ENCODE data around the gene DNAH11. TPM values are rescaled to one million over a fixed set of nuclear protein-coding genes. Genes with fewer than 3 reads are reported as not detected.

Gene DNAH11
- total and polyA plus RNA-seq, 9 of the 15 experiments (the other 6 are each of a cell fraction or from before 2014, with no cell fraction given): under 0.01 TPM; not detected in 7

- intact Hi-C loops (cut with micrococcal nuclease): no loop called here
- in situ Hi-C loops (cut with MboI): no loop called here
- TF ChIP-seq EP400 (IDR thresholded peaks at IDR 0.05) (no peak), HDAC3 (IDR thresholded peaks at IDR 0.05; ENCODE audit: borderline replicate concordance, partially characterized antibody) (no peak), GATAD2B (IDR thresholded peaks at IDR 0.05; ENCODE audit: borderline replicate concordance) (no peak), DIDO1 (tag; IDR thresholded peaks at IDR 0.05; ENCODE audit: low read depth) (no peak), EWSR1 (IDR thresholded peaks at IDR 0.05; ENCODE audit: borderline replicate concordance, low read depth, partially characterized antibody) (no peak), ZMIZ1 (IDR thresholded peaks at IDR 0.05; ENCODE audit: low read depth in 2 of 2, low read length in 2 of 2) (no peak), MAFK (IDR thresholded peaks at IDR 0.05; ENCODE audit: low read length) (no peak), ZNF347 (CRISPR knock-in tag; IDR thresholded peaks at IDR 0.05; ENCODE audit: low read depth) (no peak)
- peaks cover 0 to 3% of the 10 kb centered on the region in 2 experiments; a peak in 1 of 5 replicates for H3K27me3 ChIP-seq (ENCODE audit: control insufficient read depth in 2 of 2, insufficient read depth in 2 of 2, low read length in 2 of 2)
- H3K36me3 ChIP-seq (ENCODE audit: control insufficient read depth, insufficient read depth, low read length): no peaks in the 10 kb centered on the region
- no peaks in the 10 kb centered on the region for H3K9me1 ChIP-seq (ENCODE audit: control insufficient read depth, insufficient read depth, low read length)
- no peaks in the 10 kb centered on the region for H3K79me2 ChIP-seq (ENCODE audit: control insufficient read depth, insufficient read depth, low read length)
- DNase-seq (ENCODE audit: extremely low read depth in 1 of 4, low spot score in 3 of 4) (no peak), ATAC-seq (no peak), FAIRE-seq (no peak)
- no peaks in the 10 kb centered on the region for H3K9me3 ChIP-seq (replicated peaks; ENCODE audit: control insufficient read depth, insufficient read depth, low read depth, low read length)
- no peak overlapping the region for H3K27ac ChIP-seq (ENCODE audit: extremely low read depth, low read depth, low read length)
- no peak overlapping the region for H3K4me2 ChIP-seq (ENCODE audit: insufficient read depth, low read length)
- WGBS (ENCODE audit: insufficient coverage, low coverage, missing lambda C conversion rate): 0% methylated on average over 3 of the region's 3 CpGs
- ChIA-PET CTCF (ENCODE audit: low intra/inter-chr PET ratio) (no interaction called here), POLR2A (no interaction called here)
- H2AFZ ChIP-seq (ENCODE audit: low read depth, low read length): no peak overlapping the region
- H3K4me3 ChIP-seq: no peak overlapping the region
- BruUV-seq (replicated peaks): no TSS peak
- no peak overlapping the region for H3K9ac ChIP-seq (ENCODE audit: insufficient read depth in 1 of 2, low read depth in 2 of 2, low read length in 2 of 2)
- no peaks in the 10 kb centered on the region for H3K4me1 ChIP-seq (replicated peaks in 1 of 2; ENCODE audit: control insufficient read depth in 2 of 2, insufficient read depth in 2 of 2, low read length in 2 of 2)
- no peaks in the 10 kb centered on the region for H4K20me1 ChIP-seq (replicated peaks; ENCODE audit: control insufficient read depth, insufficient read depth, low read length)
These were observed 215.4 kb downstream of the DNAH11 start for GRCh38 chr7:21758286-21758685.

Data from K562 (cell line).